NCI-H2029 treated with DMSO at 0.1 percent for 48 hours (cell line): ENCODE results near the gene COPB1.
"Not testable (repeated sequence)": the region's sequence is repeated elsewhere in the genome, so short reads cannot be mapped to it uniquely, and the experiment has no call there.

Experiments
- DNase-seq: peaks from one replicate; lab custom pipeline; 2025; lab: John Stamatoyannopoulos, UW

The COPB1 gene

GRCh38 chr11:14499560-14500180 is at the start of gene COPB1:
Gene COPB1, minus strand, starts transcription at chr11:14499811. Its CDS starts 883 bp downstream, at chr11:14498928.
- peak; percentile 63 for DNase-seq

DNA sequence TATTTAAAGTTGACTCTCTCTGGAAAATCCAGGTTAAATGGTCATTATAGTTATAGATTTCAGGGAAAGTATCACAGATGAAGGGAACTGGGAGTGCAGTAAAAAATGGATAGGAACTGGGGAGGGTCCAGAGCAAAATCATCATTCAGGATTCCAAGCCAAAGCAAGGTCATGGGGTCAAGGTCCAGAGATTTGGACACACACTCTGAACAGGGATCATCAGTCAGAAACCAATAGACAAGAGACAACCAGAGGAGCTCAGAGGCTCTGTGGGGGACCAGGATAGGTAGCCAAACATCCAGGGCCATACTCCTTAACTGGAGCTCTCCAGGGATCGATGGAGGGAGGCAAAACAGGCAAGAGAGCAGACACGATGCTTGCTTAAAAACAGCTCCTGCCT is 47.8 kb upstream of the COPB1 start:
- no peak for DNase-seq

GRCh38 chr11:14546672-14547071 is 47.1 kb upstream of the COPB1 start:
- no peak for DNase-seq

- no peak for DNase-seq
Observed at GRCh38 chr11:14544611-14545010, 45.0 kb upstream of the COPB1 start.

DNA sequence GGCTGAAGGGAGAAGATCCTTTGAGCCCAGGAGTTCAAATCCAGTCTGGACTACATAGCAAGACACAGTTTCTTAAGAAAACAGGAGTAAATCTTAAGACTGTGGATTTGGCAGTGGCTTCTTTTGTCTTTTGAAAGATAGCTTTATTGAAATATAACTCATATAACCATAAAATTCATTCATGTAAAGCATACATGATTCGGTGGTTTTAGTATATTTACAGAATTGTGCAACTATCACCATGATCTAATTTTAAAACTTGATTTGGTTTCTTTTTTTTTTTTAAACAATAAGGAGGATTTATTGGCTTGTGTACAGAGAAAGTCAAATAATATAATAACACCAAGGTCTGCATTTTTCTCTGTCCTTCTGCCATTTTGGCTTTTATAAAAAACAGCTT is 43.6 kb upstream of the COPB1 start:
- DNase-seq, result no peak

DNA sequence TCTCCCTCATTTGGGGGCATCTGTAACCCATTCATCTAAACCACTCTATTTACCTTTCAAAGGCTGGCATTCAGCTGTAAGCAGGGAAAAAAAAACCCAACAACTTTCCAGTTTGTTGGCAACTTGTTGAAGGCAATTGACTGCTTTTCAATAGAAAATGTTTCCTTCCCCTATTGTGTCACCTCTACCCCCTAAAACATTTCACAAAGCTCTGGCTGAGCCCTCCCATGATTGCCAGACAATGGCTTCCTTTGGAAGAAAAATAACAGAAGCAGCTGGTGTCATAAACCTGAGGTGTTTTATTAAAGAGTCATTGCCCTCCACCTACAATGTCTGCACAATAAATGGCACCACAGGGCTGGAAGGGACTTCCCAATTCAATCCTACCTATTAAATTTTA is 42.7 kb upstream of the COPB1 start:
- DNase-seq, result no peak

DNA sequence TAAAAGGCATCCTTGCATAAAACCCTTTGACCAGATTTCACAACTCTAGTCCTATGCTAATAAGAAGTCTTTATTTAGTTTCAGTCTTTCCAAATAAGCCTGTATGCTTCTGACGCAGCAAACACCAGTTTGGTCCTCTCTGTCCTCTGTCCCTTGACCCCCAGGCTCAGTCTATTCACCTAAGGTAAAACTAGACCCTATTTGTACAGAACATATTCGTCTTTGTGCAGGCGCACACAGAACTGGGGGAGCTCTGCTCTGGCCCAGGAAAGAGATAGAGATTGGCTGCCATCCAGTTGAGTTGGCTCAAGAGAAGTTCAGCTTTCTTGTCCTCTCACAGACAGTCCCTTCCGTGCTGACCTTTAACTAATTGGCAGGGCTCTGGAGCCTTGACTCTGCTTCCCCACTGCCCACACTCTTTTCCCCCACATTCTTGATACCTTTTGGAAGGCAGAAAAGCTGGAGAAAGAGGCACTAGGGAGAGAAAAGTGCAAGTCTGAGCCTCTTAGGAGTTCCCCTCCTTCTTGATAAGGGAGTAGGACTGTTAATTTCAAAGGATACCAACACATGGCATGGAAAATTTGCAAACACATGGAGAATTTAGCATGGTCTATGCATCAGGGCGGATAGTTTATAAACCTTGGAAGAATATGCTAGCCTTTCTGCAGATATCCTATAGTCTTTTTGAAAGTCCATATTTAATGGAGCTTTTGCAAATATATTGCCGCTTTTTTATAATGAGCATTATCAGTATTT is 41.8 kb upstream of the COPB1 start:
- no peak for DNase-seq

- DNase-seq, result no peak
Observed at GRCh38 chr11:14539982-14540421, 40.4 kb upstream of the COPB1 start.

DNA sequence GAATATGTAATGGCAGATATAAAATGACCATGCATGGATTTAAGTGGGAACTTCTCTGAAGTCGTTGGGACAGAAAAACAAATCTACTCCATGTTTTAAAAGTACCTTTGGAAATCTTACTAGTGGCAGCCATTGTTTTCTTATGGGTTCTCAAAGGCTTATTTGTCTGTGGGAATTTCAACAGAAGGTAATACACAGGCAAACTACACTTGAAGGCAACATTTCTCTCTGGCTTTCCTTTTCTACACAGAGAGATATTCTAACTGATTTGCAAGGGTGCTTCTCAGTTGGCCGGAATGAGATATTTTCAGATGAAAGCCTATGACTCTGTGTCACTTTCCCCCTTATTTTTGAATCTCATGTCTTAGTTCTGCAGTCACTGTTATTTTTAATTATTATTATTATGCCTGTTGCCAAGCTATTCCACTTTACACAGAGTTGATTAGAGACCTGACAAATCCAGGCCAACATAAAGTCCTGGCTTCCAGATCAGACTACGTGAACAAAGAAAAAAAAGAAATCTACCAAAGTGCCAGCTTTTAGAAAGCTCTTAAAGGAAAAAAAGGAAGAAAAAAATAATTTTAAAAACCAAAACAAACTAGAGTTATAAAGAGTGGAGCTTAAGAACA is 39.4 kb upstream of the COPB1 start:
- no peak for DNase-seq

- no peak for DNase-seq
Observed at GRCh38 chr11:14538271-14538925, 38.8 kb upstream of the COPB1 start.

DNA sequence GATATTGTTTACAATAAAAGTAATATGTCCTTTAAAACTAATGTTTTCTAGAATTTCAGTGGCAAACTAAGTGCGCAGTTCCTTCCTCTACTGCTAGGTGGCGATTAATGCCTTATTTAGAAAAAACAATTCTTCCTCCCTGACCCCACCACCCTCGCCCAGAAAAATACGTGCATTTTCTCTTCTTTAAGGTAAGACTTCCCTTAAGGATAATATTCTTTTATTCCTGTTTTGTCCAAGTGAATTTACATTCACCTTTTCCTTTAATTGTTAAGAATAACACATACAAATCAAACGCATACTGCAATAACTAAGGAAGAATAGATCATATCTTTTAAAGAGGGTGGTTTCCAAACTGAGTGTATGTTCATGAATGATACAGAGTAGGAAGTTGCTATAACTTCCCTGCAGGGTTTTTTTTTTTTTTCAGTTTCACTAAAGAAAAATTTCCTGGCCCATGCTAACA is 37.6 kb upstream of the COPB1 start:
- peak; percentile 61 for DNase-seq

DNA sequence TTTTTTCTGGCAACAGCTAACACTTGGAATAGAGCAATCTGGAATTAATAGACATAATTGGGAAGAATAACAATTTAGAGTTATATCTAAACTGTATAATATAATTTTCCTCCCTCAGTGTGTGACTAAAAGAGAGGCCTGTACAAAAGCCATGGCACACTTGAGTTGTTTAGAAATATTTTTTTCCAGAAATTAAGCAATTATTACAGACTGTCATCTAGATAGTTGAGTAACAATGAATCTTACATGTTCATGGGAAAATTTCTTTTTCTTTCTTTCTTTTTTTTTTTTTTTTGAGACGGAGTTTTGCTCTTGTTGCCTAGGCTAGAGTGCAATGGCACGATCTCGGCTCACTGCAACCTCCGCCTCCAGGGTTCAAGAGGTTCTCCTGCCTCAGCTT is 35.6 kb upstream of the COPB1 start:
- DNase-seq, result not testable (repeated sequence)

DNA sequence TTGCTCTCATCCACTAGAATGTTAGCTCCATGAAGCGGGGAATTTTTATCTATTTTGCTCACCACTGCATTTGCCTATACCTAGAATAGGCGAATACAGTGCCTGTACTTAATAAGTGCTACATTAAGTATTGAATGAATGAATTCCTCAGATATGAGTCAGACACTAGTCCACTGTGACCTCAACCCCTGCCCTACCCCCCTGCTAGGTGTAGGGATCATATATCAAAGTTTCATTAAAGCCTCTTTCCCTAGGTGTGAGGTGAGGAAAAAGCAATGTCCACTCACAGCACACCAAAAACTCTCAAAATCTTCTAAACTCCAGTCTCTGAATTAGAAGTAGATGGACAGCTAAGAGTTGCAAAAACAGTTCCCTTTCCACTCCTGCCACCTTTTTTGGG is 30.3 kb upstream of the COPB1 start:
- DNase-seq, result no peak

DNA sequence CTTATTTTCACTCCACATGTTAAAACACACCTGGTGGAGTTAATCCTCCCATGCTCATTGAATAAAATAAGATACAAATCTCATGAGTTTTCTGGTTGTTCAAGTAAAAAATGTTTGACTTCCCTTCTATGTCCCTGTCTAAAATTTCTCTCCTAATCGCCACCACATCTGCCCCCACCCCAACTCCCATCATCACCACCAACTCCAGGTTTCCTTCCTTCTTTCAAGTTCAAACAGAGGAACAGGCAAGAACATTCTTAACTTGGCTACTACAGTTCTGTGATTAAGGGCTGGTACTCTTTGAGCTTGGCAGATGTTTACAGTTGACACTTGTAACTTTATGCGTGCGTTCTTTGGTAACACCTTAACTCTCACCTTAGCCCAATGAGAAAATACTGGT is 29.7 kb upstream of the COPB1 start:
- no peak for DNase-seq

GRCh38 chr11:14522801-14523200 is 23.2 kb upstream of the COPB1 start:
- DNase-seq, result no peak

GRCh38 chr11:14522245-14522644 is 22.6 kb upstream of the COPB1 start:
- DNase-seq, result no peak

GRCh38 chr11:14520747-14521151 is 21.1 kb upstream of the COPB1 start:
- no peak for DNase-seq

DNA sequence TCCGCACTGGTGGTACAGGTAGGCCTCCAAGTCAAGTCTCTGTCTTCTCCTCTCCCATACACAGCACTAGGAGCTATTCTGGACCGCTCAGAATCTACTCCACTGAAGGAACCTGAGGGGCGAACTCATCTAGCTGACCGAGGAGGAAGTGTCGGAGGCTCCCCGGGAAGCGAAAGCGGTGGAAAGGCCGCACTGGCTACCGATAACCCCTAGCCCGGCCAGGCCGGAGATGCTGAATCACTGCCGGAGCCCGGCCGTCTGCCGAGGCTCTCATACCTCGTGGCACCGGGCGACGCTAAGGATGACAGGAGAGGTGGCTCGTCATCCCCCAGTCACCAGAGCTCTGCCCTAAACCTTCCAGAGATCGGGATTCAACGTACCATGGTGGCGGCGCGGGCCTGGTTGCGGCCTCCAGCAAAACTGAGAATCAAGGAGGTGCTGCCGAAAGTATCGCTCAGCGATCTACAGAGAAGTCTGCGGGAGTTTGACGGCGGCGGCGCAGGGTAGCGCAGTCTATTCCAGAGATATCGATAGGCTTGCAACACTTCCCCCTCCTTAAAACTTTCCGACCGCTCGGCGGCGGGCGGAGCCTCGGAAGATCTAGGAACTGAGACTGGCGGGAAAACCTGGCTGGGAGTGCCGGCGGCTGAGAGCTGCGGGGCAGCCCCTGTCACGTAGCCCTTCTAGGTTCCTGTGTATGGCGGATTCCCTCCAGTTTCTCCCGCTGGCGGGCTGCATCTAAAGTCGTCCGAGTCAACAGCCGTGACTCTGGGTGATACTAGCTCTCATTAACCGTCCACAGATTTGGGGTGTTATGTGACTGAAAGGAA is 20.5 kb upstream of the COPB1 start, which contains the start of gene PSMA1:
PSMA1 (minus strand) TSS at position 470 of the 830 bp plus-strand sequence; CDS start at position 383, 87 bp downstream.
- peak; percentile 93 for DNase-seq

DNA sequence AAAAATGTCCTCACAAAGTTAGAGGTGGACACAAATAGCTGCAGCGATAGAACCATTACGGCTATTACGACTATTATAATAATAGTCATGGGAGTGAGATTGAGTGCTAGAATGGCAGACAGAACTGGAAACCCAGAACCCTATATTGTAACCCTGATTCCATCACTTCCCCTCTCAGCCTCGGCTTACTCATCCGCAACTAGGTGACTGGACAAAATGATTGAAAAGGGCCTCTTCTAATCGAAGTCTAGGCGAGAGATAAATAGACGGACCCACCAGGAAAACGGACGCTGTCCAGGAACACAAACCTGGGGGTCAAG is 19.9 kb upstream of the COPB1 start:
- DNase-seq, result peak; percentile 47

GRCh38 chr11:14518820-14519219 is 19.2 kb upstream of the COPB1 start:
- no peak for DNase-seq

- no peak for DNase-seq
Observed at GRCh38 chr11:14513800-14514199, 14.2 kb upstream of the COPB1 start.

DNA sequence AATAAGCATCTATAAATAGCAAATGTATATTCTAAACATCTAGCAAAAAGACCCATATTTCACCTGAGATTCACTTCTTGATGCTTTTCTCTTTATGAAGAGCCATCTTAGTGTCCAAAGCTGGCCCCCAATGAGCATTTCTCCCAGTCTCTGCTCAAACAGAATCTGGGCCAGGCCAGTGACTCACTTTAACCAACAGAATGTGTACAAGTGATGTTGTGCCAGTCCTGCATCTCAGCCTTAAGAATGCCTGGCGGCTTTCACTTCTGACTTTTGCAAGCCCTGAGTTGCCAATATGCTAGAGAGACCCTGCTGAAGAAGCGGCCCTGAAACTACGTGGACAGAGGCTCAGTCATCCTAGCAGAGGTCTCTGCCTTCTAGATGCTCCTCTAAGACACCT is 6.9 kb upstream of the COPB1 start:
- no peak for DNase-seq
